Stimulated activated CD8-positive, alpha-beta memory T cell treated with anti-CD3 and anti-CD28 coated beads, Interleukin-15, amount 100 ng/mL, for 1 hour (primary cell): ENCODE data around the gene HMCN2.

Experiments
- DNase-seq: peaks from one replicate; pipeline ENCODE4 v3.0.0-alpha.2; 2020; ENCODE audit warnings: low read depth

HMCN2 gene

DNA sequence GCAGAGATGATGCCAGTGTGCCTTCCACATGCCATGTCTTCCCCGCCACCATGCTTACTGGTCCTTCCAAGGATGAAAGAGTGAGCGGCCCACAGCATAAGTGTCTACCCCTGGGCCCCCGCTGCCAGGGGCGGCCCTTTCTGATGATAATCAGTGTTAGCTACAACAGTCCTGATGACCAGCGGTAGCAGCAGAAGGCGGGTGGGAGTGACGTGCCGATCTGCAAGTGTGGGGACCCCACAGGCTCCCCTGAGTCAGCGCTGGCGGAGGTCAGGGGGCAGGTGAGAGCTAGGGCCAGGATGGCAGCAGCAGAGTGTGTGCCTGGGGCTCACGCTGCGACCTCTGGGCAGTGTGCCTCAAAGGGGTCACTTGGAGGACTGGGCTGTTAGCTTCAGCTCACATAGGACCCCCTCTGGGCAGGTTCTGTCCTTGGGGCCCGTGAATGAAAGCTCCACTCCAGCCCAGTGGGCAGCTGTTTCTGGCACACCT, 80.4 kb downstream of the HMCN2 start:
- DNase-seq, result no peak

DNA sequence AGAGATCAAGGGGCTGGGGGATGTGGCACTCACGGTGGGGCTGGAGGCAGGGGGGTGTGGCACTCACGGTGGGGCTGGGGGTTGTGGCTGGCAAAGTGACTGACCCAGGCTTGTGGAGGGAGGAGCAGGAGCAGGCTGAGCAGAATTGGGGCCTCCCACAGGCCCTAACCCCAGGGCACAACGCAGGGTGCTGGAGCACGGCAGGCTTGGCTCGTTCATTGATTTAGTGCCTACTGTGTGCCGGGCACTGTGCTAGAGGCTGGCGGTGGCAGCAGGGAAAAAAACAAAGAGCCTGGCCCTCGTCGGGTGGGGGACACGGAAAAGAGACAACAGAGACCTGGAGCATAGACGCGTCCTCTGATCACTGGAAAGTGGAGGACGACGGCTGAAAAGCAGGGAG, 80.9 kb downstream of the HMCN2 start:
- no peak for DNase-seq

DNA sequence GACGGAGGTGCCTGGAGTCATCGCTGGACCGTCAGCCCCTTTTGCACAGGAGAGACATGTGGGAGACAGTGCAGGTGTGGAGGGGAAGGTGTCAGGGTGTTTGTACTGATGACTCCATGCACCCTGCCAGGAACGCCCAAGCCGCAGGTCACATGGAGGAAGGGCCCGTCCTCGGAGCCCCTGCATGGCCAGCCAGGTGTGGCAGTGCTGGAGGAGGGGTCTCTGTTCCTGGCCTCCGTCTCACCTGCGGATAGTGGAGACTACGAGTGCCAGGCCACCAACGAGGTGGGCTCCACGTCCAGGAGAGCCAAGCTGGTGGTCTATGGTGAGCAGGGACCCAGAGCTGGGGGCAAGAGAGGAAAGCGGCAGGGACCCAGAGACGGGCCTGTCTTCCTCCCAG, 81.5 kb downstream of the HMCN2 start:
- no peak for DNase-seq

DNA sequence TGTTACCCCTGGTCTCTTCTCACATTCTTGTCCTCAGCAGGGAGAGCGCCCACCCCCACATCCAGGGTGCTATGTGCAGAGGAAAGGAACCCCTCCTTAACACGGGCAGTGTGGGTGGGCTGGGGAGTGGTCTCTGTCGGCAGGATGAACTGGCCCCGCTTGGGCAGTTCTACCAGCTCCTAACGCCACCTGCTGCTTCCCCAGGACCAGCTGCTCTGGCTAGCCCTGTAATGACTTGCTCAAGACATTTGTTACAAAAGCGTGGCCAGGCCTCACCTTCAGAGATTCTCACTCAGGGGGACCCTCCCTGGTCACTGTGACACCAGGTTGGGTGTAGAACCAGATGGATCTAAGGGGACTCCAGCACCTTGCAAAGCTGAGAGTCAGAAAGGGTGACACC, 82.4 kb downstream of the HMCN2 start:
- DNase-seq, result no peak

DNA sequence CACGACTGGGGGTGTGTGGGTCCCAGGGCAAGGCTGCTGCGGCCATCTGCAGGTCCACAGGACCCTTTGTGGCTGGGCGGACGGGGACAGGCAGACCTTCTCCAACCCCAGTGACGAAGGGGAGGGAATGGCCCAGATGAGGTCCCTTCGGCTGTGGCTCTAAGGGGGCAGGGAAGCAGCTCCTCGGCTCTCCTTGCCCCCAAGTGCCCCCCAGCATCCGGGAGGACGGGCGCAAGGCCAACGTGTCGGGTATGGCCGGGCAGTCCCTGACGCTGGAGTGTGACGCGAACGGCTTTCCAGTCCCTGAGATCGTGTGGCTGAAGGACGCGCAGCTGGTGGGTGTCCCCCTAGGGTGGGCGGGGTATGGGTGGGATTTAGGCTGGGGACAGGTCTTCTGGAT, 82.8 kb downstream of the HMCN2 start:
- no peak for DNase-seq

DNA sequence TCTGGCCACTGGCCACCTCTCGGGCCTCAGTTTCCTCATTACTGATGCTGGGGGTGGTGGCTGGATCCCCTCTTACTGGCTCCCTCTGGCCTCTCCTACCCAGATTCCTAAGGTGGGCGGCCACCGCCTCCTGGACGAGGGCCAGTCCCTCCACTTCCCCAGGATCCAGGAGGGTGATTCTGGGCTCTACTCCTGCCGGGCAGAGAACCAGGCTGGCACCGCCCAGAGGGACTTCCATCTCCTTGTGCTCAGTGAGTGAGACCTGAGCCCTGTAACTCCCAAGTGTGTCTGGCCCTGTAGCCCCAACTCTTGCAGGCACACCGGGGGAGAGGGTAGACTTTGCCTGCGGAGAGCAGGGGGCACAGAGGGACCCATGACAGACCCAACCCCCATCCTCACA, 83.3 kb downstream of the HMCN2 start:
- no peak for DNase-seq

DNA sequence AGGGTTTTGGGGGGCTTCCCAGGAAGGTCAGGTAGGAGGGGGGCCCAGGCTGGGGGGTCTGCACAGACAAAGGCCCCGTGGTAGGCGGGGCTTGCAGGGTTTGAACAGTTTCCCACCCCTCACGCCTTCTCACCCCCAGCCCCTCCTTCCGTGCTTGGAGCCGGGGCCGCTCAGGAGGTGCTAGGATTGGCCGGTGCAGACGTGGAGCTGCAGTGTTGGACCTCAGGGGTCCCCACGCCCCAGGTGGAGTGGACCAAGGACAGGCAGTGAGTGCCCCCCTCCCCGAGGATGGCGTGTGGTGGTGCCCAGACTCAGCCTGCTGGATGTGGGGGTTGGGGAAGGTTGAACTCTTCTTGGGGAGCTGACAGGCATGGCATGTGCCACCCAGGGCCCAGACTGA, 83.8 kb downstream of the HMCN2 start:
- no peak for DNase-seq

DNA sequence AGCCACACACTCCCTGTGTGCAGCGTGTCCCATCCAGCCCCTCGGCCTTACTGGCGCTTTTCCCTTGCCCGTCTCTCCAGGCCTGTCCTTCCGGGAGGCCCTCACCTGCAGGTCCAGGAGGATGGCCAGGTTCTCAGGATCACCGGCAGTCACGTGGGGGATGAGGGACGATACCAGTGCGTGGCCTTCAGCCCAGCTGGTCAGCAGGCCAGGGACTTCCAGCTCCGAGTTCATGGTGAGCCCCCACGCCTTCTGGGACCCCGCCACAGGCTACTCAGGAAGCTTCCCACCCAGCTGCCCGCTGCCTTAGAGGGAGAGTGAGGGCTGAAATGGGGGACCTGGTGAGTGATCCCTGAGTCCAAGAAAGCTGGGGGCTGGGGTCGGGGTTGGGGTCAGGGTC, 85.8 kb downstream of the HMCN2 start:
- no peak for DNase-seq

DNA sequence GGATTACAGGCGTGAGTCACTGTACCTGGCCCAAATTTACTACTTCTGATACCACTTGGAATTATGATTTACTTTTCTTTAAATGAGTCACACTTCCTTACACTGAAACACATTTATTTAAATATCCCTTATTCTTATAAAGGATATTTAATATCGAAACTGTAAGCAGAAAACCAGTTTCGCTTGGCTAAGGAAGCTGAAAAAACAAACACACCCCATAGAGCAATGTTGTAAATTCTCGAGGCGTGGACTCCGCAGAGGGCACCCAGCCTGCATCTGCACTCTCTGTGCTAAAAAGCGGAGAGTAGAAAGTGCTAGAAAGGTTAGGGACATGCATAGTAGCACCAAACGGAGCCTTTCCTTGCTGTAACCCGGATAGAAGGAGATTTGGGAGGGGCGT, 86.5 kb downstream of the HMCN2 start:
- no peak for DNase-seq

DNA sequence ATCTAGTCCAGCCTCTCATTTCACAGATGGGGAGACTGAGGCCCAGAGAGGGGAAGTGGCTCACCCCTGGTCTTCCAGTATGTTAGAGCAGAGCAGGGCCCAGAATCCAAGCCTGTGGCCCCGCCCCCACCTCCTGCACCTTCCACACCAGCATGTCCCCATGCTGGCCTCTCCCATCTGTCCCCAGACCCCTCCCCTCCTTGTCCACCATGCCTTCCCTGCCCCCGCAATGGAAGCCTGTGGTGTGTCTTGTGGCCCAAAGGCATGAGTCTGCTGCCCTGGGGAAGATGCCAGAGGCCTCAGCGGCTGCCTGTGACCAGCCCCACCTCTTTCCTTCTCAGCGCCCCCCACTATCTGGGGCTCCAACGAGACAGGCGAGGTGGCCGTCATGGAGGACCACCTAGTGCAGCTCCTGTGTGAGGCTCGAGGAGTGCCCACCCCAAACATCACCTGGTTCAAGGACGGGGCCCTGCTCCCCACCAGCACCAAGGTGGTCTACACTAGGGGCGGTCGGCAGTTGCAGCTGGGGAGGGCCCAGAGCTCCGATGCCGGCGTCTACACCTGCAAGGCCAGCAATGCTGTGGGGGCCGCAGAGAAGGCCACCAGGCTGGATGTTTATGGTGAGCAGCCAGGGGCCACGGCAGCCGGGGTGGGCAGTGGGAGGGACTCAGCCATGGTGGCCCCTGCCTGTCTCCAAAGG, 87.2 kb downstream of the HMCN2 start:
- DNase-seq, result no peak

DNA sequence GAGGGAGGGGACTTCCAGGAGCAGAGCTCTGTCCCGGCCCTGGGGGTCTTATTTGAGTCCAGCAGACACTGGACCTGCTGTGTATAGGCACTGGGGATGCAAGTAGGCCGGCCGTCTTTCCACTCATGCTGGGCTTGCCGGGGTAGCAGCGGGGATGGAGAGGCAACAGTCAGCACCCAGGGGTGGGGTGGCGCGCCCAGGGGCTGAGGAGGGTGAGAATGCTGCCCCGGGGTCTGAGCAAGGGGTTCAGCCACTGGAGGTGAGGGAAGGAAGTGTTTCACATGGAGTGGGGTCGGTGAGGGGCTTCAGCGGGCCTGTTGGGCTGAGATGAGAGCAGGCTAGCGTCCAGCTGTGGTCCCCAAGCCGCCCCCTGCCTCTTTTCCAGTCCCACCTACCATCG, 88.8 kb downstream of the HMCN2 start:
- no peak for DNase-seq

DNA sequence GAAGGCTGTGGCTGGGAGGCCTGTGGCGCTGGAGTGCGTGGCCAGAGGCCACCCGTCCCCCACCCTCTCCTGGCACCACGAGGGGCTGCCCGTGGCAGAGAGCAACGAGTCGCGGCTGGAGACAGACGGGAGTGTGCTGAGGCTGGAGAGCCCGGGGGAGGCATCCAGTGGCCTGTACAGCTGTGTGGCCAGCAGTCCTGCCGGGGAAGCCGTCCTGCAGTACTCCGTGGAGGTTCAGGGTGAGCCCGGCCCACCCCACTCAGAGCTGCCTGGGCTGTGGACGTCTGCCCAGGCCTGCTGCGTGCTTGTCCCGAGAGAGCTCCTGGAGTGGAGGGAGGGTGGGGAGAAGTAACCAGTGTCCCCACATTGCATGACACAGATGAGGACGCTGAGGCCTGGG, 89.2 kb downstream of the HMCN2 start:
- DNase-seq, result no peak

DNA sequence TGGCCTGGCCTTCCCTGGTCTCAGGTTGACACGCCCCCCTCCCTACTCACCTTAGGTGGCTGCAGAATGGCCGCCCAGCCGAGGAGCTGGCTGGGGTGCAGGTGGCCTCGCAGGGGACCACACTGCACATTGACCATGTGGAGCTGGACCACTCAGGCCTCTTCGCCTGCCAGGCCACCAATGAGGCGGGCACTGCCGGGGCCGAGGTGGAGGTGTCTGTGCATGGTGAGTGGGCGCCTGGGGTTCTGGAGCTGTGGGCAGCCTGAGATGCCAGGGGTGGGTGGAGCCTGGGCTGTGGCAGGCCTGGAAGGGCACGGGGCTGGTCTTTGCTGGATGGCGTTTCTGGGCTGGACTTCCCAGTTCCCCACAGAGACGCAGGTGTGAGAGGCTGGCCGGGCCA, 90.5 kb downstream of the HMCN2 start:
- no peak for DNase-seq

DNA sequence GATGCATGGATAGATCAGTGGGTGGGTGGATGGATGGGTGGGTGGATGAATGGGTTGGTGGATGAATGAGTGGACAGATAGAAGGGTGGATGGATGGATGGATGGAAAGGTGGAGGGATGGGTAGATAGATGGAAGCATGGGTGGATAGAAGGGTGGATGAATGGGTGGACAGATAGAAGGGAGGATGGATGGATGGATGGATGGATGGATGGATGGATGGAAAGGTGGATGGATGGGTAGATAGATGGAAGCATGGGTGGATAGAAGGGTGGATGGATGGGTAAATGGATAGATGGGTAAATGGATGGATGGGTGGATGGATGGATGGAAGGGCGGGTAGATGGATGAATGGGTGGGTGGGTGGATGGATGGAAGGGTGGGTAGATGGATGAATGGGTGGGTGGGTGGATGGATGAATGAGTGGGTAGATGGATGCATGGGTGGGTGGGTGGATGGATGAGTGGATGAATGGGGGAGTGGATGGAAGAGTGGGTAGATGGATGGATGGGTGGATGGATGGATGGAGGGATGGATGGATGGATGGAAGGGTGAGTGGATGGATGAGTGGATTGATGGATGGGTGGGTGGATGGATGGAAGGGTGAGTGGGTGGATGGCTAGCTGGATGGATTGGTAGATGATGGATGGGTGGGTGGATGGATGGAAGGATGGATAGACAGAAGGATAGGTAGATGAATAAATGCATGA, 91.5 kb downstream of the HMCN2 start:
- DNase-seq, result no peak

DNA sequence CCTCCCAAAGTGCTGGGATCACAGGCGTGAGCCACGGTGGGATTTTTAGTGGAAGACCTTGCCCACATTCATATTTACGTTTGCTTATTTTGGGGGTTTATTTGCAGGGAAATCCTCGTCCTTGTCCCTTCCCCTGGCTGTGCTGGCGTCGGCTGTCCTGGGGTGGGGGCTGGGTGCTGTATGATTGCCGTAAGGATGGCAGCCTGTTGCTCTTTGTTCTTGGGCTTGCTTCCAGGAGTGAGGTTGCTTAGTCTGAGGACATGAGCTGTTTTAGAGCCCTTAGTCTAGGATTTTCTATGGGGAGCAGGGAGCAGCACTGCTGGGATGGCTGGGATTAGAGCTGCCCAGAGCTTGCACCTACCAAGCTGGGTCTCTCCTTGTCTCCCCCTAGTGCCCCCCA, 93.4 kb downstream of the HMCN2 start:
- no peak for DNase-seq

DNA sequence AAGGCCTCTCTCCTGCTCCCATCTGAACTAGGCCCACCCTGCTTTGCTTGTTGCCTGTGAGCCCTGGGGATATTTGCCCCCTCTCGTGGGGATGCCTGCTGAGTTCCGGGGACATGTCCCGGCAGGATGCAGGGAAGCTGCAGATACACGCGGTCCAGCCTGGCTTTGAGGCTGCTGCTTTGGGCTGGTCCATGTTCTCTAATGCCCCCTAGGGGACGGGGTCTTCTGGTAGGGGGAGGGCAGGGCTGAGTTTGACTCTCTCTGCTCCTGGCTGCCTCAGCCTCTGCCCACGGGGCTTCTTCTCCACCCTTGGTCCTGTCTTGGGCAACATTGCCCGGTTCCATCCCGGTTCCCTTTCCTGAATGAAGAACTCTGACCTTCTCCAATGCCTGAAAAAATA, 94.3 kb downstream of the HMCN2 start:
- DNase-seq, result no peak

DNA sequence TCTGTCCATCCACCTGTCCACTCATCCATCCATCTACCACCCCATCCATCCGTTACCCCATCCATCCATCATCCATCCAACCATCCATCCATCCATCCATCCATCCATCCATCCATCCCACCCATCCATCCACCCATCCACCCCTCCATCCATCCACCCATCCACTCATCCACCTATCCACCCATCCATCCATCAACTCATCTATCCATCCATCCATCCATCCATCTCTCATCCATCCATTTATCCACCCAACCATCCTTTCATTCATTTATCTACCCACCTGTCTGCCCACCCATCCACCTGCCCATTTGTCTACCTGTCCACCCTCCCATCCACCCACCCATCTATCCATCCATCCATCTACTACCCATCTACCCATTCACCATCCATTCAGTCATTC, 95.1 kb downstream of the HMCN2 start:
- DNase-seq, result no peak

DNA sequence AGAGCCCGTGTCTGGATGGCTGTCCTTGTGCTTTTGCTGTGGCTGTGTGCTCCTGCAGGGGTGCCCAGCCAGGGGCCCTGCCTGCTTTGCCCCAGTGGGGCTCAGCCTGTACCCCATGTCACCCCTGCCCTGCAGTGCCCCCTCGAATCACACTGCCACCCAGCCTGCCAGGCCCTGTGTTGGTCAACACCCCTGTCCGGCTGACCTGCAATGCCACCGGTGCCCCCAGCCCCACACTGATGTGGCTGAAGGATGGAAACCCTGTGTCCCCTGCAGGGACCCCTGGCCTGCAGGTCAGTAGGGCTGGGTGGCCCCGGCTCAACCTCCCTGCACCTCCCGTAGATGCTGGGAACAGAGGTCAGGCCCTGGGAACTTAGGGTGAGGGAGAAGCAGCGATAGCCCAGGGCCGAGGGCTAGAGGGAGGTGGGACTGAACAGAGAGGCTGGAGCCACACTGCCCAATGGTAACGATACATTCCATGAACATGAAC, 96.4 kb downstream of the HMCN2 start:
- DNase-seq, result no peak

DNA sequence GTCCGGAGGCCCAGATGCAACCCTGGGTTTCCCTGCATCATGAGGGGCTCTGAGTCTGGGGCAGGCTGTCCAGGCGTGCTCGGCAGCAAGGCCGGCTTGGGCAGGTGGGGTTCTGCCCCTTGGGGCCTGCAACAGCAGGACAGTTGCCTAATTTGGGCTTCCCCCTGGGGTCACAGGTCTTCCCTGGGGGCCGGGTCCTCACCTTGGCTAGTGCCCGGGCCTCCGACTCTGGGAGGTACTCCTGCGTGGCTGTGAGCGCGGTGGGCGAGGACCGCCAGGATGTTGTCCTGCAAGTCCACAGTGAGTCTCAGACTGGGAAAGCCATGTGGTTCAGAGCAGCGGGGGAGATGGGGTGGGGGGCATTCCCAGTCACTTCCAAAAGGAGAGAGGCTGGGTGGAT, 97.1 kb downstream of the HMCN2 start:
- DNase-seq, result no peak

DNA sequence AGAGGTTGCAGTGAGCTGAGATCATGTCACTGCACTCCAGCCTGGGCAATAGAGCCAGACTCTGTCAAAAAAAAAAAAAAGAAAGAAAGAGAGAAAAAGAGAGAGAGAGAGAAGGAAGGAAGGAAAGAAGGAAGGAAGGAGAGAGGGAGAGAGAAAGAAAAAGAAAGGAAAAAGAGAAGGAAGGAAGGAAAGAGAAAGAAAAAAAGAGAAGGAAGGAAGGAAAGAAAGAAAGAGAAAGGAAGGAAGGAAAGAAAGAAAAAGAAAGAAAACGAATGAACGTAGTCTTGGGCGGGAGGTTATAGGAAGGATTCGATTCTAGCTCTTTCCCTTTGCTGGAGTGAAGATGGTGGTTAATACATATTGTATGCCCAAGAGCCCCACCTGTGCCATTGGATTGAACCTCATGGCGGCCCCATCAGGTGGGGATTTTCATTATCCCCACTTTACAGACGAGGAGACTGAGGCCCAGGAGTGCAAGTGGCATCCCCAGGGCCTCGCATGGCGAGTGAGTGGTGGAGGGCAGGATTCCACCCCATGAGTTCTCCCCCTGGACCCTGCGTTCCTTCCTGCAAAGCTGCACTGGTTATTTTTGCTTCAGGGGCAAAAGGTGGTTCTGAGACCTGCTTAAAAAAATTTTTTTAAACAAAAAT, 98.3 kb downstream of the HMCN2 start:
- DNase-seq, result no peak

DNA sequence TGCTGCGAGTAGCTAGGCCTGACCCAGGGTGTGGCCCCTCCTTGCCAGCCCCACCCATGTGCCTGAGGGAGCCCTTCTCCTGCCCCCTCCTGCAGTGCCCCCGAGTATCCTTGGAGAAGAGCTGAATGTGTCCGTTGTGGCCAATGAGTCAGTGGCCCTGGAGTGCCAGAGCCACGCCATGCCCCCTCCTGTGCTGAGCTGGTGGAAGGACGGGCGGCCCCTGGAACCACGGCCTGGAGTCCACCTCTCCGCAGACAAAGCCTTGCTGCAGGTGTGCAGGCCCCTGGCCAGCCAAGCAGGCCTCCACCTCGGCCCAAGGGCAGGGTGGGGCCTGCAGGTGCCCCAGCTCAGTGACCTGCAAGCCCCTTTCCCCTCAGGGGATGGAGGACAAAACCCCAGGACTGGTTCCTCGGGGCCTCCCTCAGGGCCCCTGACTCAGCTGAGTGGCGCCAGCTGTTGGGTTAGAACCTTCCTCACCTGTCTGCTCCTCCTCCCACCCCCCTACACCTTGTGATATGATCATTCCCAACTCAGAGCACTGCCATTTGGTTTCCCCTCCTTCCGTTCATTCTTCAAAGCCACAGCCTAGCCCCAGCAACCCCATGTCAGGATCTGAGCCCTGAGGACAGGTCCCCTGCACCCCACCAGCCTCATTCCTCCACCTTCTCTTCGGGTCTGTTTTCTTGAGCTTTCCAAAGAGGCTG, 99.2 kb downstream of the HMCN2 start:
- DNase-seq, result no peak

DNA sequence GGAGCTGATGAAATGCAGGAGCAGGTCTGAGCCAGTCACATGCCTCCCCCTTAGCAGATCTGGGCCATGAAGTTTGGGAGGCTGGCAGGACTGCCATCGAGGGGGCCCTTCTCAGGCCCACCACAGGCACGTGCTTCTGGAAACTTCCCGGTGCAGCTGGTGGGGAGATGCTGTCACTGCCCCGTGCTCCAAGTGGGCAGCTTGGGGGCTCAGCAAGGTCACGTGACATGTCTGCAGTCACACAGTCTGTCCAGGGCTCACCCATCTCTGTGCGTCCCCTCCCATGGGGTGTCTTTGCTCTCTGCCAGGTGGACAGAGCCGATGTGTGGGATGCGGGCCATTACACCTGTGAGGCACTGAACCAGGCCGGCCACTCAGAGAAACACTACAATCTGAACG, 99.8 kb downstream of the HMCN2 start:
- DNase-seq, result no peak

DNA sequence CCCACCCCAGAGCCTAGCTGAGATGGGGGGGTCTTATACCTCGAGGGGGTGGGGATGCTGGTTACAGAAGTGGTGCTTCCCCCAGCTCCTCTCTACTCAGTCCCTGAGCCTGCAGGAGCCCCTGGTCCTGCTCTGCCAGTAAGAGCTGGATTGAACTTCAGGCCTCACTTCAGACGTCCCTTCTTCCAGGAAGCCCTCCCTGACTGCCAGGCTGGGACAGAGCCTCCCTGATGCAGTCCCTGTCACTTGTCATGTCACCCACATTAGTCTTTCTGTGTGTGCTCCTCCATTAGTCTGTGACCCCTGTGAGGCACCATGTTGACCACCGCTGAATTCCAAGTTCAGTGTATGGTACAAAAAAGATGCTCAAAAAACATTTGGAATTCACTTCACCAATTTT, 100.5 kb downstream of the HMCN2 start:
- no peak for DNase-seq
